ENCODE data around the gene SMOC1.

The SMOC1 gene

DNA sequence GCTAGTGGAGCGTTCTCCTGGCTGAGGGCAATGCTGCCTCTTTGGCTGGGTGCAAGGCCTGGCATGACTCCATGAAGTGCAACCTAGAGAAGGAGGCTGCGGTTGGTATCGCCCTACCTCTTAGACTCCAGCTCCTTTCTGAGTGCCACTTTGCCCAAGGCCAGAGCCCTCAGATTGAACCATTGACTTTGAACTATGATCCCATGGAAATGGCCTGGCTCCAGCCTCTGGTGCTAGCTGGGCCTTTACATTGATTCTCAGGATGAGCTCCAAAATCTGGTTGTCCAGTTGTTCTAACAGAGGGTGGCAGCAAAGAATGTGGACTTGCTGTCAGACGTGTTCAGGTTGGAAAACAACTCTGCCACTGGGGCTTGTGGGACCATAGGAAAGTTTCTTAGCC is 16.1 kb upstream of the SMOC1 start:
- no peaks in the 10 kb centered on the region for H3K36me3 ChIP-seq
- TF ChIP-seq CTCF (IDR thresholded peaks at IDR 0.05): no peak
- H3K4me3 ChIP-seq (ENCODE audit: low read depth in 1 of 2, low read length in 1 of 2): no peak overlapping the region
- H3K4me1 ChIP-seq (ENCODE audit: control insufficient read depth in 1 of 2, insufficient read depth in 1 of 2, low read depth in 1 of 2, low read length in 1 of 2): no peaks in the 10 kb centered on the region
- no peaks in the 10 kb centered on the region for H3K27me3 ChIP-seq
- no peak overlapping the region for H3K27ac ChIP-seq
- no peaks in the 10 kb centered on the region for H3K9me3 ChIP-seq

DNA sequence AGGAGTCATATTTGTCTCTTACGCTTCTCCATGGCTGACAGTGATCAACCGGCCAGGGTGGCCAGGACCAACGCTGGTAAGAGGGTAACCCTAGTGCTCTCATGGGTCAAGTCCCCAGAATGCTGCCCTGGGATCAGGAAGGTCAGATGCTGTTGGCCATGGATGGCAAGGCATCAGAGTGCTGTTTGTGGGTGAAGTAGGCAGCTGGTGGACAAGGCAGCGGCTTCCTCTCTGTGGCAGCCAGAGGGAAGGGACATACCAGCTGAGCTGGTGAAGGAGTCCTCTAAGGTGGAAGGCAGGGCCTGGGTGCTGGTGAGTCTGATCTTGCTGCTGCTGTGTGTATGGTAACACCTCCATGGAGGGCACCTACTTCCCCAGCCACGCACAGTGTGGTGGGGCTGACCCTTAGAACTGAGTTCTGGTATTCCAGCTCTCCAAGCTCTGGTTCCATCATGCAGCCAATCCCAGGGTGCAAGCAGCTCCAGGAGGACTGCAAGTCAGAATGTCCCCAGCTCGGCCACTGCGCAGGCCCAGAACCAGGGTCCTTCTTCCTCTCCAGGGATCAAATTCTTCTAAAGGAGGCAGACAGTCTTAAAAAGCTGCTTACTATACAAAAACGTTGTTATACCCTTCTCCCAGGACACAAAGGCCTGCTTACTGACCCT is 13.4 kb upstream of the SMOC1 start:
- TF ChIP-seq CTCF (IDR thresholded peaks at IDR 0.05): no peak
- H3K36me3 ChIP-seq: no peaks in the 10 kb centered on the region
- H3K4me3 ChIP-seq (ENCODE audit: low read depth in 1 of 2, low read length in 1 of 2): no peak overlapping the region
- H3K9me3 ChIP-seq: no peaks in the 10 kb centered on the region
- H3K27ac ChIP-seq: no peak overlapping the region
- no peaks in the 10 kb centered on the region for H3K27me3 ChIP-seq
- H3K4me1 ChIP-seq (ENCODE audit: control insufficient read depth in 1 of 2, insufficient read depth in 1 of 2, low read depth in 1 of 2, low read length in 1 of 2): no peaks in the 10 kb centered on the region

DNA sequence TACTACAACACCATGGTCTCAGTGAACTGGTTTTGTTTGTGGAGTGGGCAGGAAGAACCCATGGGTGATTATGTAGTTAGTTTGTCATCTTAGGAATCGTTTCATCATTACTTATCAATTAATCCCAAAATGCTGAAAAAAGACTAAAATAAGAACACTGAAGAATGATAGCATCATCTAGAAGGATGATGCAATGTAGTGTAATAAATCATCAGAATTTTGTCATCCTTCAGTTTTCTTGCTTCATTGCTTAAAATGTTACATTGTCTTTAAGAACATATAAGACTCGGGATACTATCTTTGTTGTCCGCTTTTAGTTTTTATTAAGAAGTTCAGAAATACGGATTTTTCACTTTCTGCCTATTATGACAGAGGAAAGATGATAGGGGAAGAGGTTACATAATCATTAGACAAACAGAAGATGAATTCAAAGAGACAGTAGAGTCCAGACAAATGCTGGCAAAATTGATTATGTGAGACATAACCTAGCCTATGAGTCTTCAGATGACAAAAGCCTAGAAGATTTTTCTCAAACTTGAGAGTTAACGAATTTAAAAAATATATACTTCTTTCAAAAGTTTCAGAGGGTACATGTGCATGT is 10.8 kb upstream of the SMOC1 start:
- no peak for TF ChIP-seq CTCF (IDR thresholded peaks at IDR 0.05)
- no peaks in the 10 kb centered on the region for H3K9me3 ChIP-seq
- peaks cover 15% of the 10 kb centered on the region for H3K27me3 ChIP-seq
- no peaks in the 10 kb centered on the region for H3K36me3 ChIP-seq
- no peak overlapping the region for H3K27ac ChIP-seq
- no peak overlapping the region for H3K4me3 ChIP-seq (ENCODE audit: low read depth in 1 of 2, low read length in 1 of 2)
- no peaks in the 10 kb centered on the region for H3K4me1 ChIP-seq (ENCODE audit: control insufficient read depth in 1 of 2, insufficient read depth in 1 of 2, low read depth in 1 of 2, low read length in 1 of 2)

DNA sequence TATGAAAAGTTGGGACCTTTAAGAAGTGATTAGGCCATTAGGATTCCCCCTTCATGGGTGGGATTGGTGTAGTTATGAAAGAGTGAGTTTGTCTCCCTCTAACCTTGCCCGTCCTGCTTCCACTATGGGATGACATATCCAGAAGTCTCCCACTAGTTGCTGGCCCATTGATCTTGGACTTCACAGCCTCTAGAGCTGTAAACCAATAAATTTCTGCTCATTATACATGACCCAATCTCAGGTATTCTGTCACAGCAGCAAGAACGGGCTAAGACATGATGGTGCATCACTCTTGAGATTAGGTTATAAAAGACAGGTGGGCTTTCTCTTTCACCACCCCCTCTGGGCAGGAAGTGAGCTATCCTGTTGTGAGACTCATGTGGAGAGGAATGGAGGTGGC is 8.6 kb upstream of the SMOC1 start:
- no peak overlapping the region for H3K4me3 ChIP-seq (ENCODE audit: low read depth in 1 of 2, low read length in 1 of 2)
- no peaks in the 10 kb centered on the region for H3K4me1 ChIP-seq (ENCODE audit: control insufficient read depth in 1 of 2, insufficient read depth in 1 of 2, low read depth in 1 of 2, low read length in 1 of 2)
- H3K27ac ChIP-seq: no peak overlapping the region
- no peak for TF ChIP-seq CTCF (IDR thresholded peaks at IDR 0.05)
- peaks cover 20% of the 10 kb centered on the region for H3K27me3 ChIP-seq
- H3K9me3 ChIP-seq: no peaks in the 10 kb centered on the region
- no peaks in the 10 kb centered on the region for H3K36me3 ChIP-seq

GRCh38 chr14:69873877-69874780 is 5.1 kb upstream of the SMOC1 start:
- Histone ChIP-seq H3K9me3 (no peaks in the 10 kb centered on the region), H3K4me3 (ENCODE audit: low read depth in 1 of 2, low read length in 1 of 2) (no peak overlapping the region), H3K27me3 (peaks cover 50% of the 10 kb centered on the region), H3K36me3 (no peaks in the 10 kb centered on the region), H3K4me1 (ENCODE audit: control insufficient read depth in 1 of 2, insufficient read depth in 1 of 2, low read depth in 1 of 2, low read length in 1 of 2) (no peaks in the 10 kb centered on the region), H3K27ac (no peak overlapping the region)
- TF ChIP-seq CTCF (IDR thresholded peaks at IDR 0.05): no peak

All from neutrophil (primary cell).